GM18507 (cell line): ENCODE results near the gene LEF1.
"Not testable (repeated sequence)": the region's sequence is repeated elsewhere in the genome, so short reads cannot be mapped to it uniquely, and the experiment has no call there.

Experiments used
- DNase-seq: peaks from one replicate; pipeline ENCODE4 v3.0.0; 2011; ENCODE audit warnings: low read depth; ENCODE audit not compliant: insufficient read length; ENCODE audit errors: extremely low spot score
- FAIRE-seq: peaks from 2 replicates; lab custom pipeline; 2011; peaks lifted over from hg19 to GRCh38; lab: Jason Lieb, UNC

Gene LEF1

GRCh38 chr4:108087293-108087967, 81.3 kb downstream of the LEF1 start:
- FAIRE-seq (peak; percentile 41), DNase-seq (no peak)

GRCh38 chr4:108081256-108081655, 87.5 kb downstream of the LEF1 start:
- no peak for FAIRE-seq

GRCh38 chr4:108080747-108081146, 88.0 kb downstream of the LEF1 start:
- no peak for DNase-seq
- no peak for FAIRE-seq

More at GRCh38 chr4:108081256-108081655, 87.5 kb downstream of the LEF1 start:
- DNase-seq: no peak

- no peak for FAIRE-seq
- DNase-seq: no peak
Measured at GRCh38 chr4:108078024-108078733, 90.6 kb downstream of the LEF1 start.

GRCh38 chr4:108072300-108072699, 96.4 kb downstream of the LEF1 start:
- no peak for FAIRE-seq

GRCh38 chr4:108070775-108071174, 98.0 kb downstream of the LEF1 start:
- no peak for FAIRE-seq

More at GRCh38 chr4:108072300-108072699, 96.4 kb downstream of the LEF1 start:
- no peak for DNase-seq

GRCh38 chr4:108068442-108068841, 100.3 kb downstream of the LEF1 start:
- FAIRE-seq: no peak
- no peak for DNase-seq

More at GRCh38 chr4:108070775-108071174, 98.0 kb downstream of the LEF1 start:
- DNase-seq: no peak

- DNase-seq (no peak), FAIRE-seq (no peak)
Measured at GRCh38 chr4:108060686-108061321, 107.9 kb downstream of the LEF1 start.

GRCh38 chr4:108060164-108060563, 108.6 kb downstream of the LEF1 start:
- FAIRE-seq: peak; percentile 48

GRCh38 chr4:108058685-108059440, 109.9 kb downstream of the LEF1 start:
- no peak for DNase-seq
- FAIRE-seq: no peak

More at GRCh38 chr4:108060164-108060563, 108.6 kb downstream of the LEF1 start:
- no peak for DNase-seq

GRCh38 chr4:108056418-108056817, 112.3 kb downstream of the LEF1 start:
- no peak for DNase-seq
- FAIRE-seq: peak; percentile 41

GRCh38 chr4:108055787-108056186, 112.9 kb downstream of the LEF1 start:
- FAIRE-seq: no peak
- DNase-seq: no peak

GRCh38 chr4:108054025-108054638, 114.6 kb downstream of the LEF1 start:
- no peak for FAIRE-seq

GRCh38 chr4:108053251-108053711, 115.5 kb downstream of the LEF1 start:
- DNase-seq: peak; percentile 36
- FAIRE-seq: peak; percentile 88

More at GRCh38 chr4:108054025-108054638, 114.6 kb downstream of the LEF1 start:
- no peak for DNase-seq

- no peak for DNase-seq
- FAIRE-seq: no peak
Measured at GRCh38 chr4:108052558-108053120, 116.1 kb downstream of the LEF1 start.

GRCh38 chr4:108051343-108051742, 117.4 kb downstream of the LEF1 start:
- FAIRE-seq: no peak
- DNase-seq: no peak

GRCh38 chr4:108050166-108051111, 118.3 kb downstream of the LEF1 start:
- DNase-seq, FAIRE-seq: not testable (repeated sequence)

- no peak for FAIRE-seq
- no peak for DNase-seq
Measured at GRCh38 chr4:108049406-108049805, 119.3 kb downstream of the LEF1 start.
